Activated T-helper 1 cell treated with anti-CD3 and anti-CD28 coated beads, Interleukin-12 subunit alpha, Interleukin-12 subunit beta, Interleukin-2, Interleukin-4 antibody, amounts not matched to agents 30 ng/mL and 10 ng/mL and 1 ng/mL, durations not matched to agents 14 hours and 24 hours and 36 hours (primary cell): ENCODE measurements around the gene GPR3. TPM values are rescaled to one million over a fixed set of nuclear protein-coding genes. Genes with fewer than 3 reads are reported as not detected.

Source experiments
- DNase-seq: peaks from one replicate; pipeline ENCODE4 v3.0.0; 2021; ENCODE audit warnings: low spot score
- H3K27ac Mint-ChIP-seq: one replicate; pipeline ENCODE4 v1.8.0; 2021; ENCODE audit warnings: mild to moderate bottlenecking, mixed read lengths
- H3K27me3 Mint-ChIP-seq: one replicate; pipeline ENCODE4 v1.8.0; 2022; ENCODE audit warnings: mild to moderate bottlenecking, moderate library complexity, mixed read lengths; ENCODE audit not compliant: insufficient read depth
- H3K36me3 Mint-ChIP-seq: one replicate; pipeline ENCODE4 v1.8.0; 2021; ENCODE audit warnings: low read depth, mixed read lengths
- H3K4me1 Mint-ChIP-seq: one replicate; pipeline ENCODE4 v1.8.0; 2021; ENCODE audit warnings: low read depth, mixed read lengths
- H3K4me3 Mint-ChIP-seq: one replicate; pipeline ENCODE4 v1.8.0; 2021; ENCODE audit warnings: mild to moderate bottlenecking, moderate library complexity, mixed read lengths
- H3K9me3 Mint-ChIP-seq: one replicate; pipeline ENCODE4 v1.8.0; 2021; ENCODE audit warnings: mixed read lengths
- intact Hi-C: fragments of 100-400 bp; cut with micrococcal nuclease; formaldehyde crosslinking; loops from one replicate; pipeline ENCODE4 v1.15.1; 2024
- total RNA-seq: library from RNA; stranded (reverse); gene quantifications from 2 replicates; pipeline ENCODE4 v1.2.3, GENCODE V29; 2022

GPR3 gene
- total RNA-seq, 1 donor from 2014 or later: 4.0 TPM

DNA sequence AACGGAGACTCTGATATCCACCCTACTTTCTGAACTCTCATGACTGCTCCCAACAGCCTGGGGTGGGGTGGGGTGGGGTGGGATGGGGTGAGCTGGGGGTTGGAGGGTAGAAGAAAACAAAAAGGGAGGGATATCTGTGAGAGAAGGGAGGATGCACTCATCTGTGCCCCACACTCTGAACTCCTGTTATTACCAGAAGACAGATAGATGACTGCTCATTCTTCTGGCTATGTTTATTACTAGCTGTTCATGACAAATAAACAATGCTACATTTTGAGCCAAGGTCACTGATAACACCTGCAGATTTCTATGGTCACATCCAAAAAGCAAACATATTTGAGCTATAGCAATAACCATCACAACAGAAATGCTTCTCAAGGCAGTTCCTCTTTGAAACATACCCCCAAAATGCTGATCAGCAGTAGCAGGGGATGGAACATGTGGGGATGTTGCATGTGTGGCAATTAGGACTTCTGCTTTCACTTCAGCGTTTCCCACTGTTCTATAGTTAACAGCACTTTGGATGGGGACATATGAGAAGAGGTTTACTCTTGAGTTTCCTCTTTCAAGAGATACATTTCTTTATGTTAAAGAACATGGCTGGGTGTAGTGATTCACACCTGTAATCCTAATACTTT is 43.3 kb downstream of the GPR3 start:
- DNase-seq: no peak
- Mint-ChIP-seq H3K4me3 (peak overlapping the region; percentile 54), H3K27me3 (no peaks in the 10 kb centered on the region), H3K9me3 (no peaks in the 10 kb centered on the region), H3K27ac (peak overlapping the region; percentile 73), H3K4me1 (peaks cover 74% of the 10 kb centered on the region), H3K36me3 (peaks cover 18% of the 10 kb centered on the region)
- intact Hi-C loops: no loop called here

DNA sequence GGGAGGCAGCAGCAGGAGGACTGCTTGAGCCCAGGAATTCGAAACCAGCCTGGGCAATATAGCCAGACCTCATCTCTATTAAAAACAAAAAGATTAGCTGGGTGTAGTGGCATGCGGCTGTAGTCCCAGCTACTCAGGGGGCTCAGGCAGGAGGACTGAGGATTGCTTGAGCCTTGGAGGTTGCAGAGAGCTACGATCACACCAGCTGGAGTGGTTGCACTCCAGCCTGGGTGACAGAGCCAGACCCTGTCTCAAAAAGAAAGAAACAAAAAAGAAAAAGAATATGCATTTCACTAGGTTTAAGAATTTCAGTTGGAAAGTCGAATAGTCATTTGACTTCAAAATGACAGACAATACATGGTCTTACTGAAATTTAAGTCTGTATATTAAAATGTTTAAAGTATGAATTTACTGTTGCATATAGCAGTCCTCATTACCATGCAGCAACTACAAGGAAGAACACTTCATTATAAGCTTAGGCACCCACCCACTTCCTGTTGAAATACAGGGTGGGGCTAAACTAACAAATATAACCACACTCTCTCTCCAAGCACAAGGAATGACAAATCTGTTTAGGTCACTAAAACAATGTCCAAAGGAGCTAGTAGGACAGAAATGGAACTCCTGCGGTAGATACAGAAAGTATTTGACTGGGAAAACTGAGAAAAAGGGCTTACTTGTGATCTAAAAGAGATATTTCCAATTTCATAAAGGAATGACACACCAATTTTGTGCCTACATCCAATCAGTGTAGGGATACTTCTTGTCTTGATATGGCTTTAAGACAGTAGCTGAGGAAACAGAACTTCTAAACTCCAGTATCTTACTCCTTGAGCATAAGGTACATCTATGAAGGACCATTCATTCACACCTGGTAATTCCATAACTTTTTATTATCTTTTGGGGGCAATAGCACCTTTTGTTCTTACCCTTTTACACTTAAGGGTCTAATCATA is 44.1 kb downstream of the GPR3 start:
- Mint-ChIP-seq H3K36me3 (peaks cover 18% of the 10 kb centered on the region), H3K27me3 (no peaks in the 10 kb centered on the region), H3K9me3 (no peaks in the 10 kb centered on the region), H3K4me3 (peak overlapping the region; percentile 54), H3K27ac (peak overlapping the region; percentile 73), H3K4me1 (peaks cover 66% of the 10 kb centered on the region)
- DNase-seq: no peak
- intact Hi-C loops: no loop called here

DNA sequence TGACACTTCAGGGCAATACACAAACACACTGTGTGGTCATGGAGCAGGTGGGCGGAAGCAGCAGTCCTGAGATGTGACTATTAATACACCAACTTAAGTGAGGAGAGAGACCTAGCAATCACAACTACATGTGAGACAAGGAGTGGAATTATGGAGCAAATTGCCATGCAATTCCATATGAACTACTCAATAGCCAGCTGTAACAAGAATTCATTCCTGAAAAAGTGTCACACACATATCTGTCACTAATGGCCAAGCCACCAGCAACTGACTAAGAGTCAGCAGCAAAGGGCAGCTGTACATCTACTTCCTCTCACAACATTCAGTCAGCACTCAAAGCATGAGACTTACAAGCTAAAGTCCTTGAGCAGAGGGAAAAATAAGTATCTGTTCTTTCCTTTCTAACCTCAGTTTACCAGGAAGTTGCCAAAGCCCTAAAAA is 46.2 kb downstream of the GPR3 start:
- no peak for DNase-seq
- Mint-ChIP-seq H3K4me1 (peaks cover 54% of the 10 kb centered on the region), H3K27me3 (no peaks in the 10 kb centered on the region), H3K9me3 (no peaks in the 10 kb centered on the region), H3K36me3 (peaks cover 18% of the 10 kb centered on the region), H3K4me3 (peak overlapping the region; percentile 7), H3K27ac (peak overlapping the region; percentile 67)
- intact Hi-C loops: no loop called here

DNA sequence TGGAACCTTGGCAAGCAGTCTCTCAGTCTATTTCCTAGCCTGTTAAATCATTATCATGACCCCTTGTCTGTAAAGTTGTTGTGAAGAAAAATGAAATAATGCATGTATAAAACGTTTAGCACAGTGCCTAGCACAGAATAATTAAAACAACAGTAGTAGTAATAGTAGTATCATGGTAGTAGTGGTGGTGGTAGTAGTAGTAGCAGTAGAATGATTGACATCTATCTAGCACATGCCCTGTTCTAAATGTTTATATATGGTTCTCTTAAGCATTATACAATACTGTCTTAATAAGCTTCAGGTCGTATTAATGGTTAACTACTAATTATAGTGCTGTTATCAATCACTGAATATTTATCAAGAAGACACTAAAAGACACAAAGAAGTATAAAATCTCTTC is 46.7 kb downstream of the GPR3 start:
- Mint-ChIP-seq H3K27me3 (no peaks in the 10 kb centered on the region), H3K4me3 (no peak overlapping the region), H3K36me3 (peaks cover 16% of the 10 kb centered on the region), H3K4me1 (peaks cover 53% of the 10 kb centered on the region), H3K27ac (no peak overlapping the region), H3K9me3 (no peaks in the 10 kb centered on the region)
- DNase-seq: no peak
- intact Hi-C loops: no loop called here

DNA sequence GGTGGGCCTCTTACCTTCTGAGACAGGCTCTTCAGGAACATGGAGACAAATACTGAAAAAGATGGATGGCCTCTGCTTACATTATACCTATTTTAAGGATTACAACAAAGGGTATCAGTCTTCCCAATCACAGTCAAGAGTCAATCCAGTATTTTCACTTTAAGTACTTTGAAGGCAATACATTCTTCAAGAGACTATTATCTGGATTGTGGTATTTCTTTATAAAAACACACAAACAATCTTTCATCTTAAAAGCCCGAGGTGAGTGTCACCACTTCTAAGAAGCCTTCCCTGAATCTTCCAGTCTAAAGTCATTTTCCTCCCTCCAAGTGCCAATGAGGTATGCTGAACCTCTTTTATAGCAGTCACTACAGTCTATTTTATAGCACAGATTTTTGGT is 52.2 kb downstream of the GPR3 start:
- Mint-ChIP-seq H3K9me3 (no peaks in the 10 kb centered on the region), H3K27ac (peak overlapping the region; percentile 96), H3K27me3 (no peaks in the 10 kb centered on the region), H3K4me1 (peaks cover 40% of the 10 kb centered on the region), H3K36me3 (peaks cover 19% of the 10 kb centered on the region), H3K4me3 (peak overlapping the region; percentile 23)
- no peak for DNase-seq
- intact Hi-C loops: loop anchor here (1.0 to 2.0 kb wide), 7 partner anchors 13 to 219 kb away; partner anchors contain the start of gene WASF2

Other genes with a start within 250 kb of the GPR3 start
- gene SLC9A1, start 237.5 kb upstream of the GPR3 start, total RNA-seq: 27.9 and 28.8 TPM in 2 replicates
- gene WDTC1, start 158.0 kb upstream of the GPR3 start, total RNA-seq: 18.4 and 20.1 TPM in 2 replicates
- gene TMEM222, start 70.5 kb upstream of the GPR3 start, total RNA-seq: 44.3 and 47.4 TPM in 2 replicates
- 24.4 and 26.3 TPM in 2 replicates for gene SYTL1, start 50.6 kb upstream of the GPR3 start, total RNA-seq
- 11.2 and 13.7 TPM in 2 replicates for gene MAP3K6, start 25.7 kb upstream of the GPR3 start, total RNA-seq
- not detected in 2 replicates for gene FCN3, start 17.8 kb upstream of the GPR3 start, total RNA-seq
- not detected in 2 replicates for gene CD164L2, start 9.3 kb upstream of the GPR3 start, total RNA-seq
- gene WASF2, start 97.5 kb downstream of the GPR3 start, total RNA-seq: 108 and 109 TPM in 2 replicates
- gene AHDC1, start 211.5 kb downstream of the GPR3 start, total RNA-seq: 33.7 and 33.9 TPM in 2 replicates
- 0.21 and 0.27 TPM in 2 replicates for gene FGR, start 242.6 kb downstream of the GPR3 start, total RNA-seq